GM19193 (cell line): Measurements from ENCODE around the gene EDC3.

Experiments
- POLR2A ChIP-seq: IDR thresholded peaks from 4 replicates; pipeline ENCODE4 v1.6.1; 2011; ENCODE audit not compliant: insufficient read depth, insufficient read length; ENCODE audit errors: extremely low read depth

EDC3 gene

GRCh38 chr15:74722591-74722990 lies 26.8 kb upstream of the EDC3 start:
- TF ChIP-seq POLR2A: no peak

DNA sequence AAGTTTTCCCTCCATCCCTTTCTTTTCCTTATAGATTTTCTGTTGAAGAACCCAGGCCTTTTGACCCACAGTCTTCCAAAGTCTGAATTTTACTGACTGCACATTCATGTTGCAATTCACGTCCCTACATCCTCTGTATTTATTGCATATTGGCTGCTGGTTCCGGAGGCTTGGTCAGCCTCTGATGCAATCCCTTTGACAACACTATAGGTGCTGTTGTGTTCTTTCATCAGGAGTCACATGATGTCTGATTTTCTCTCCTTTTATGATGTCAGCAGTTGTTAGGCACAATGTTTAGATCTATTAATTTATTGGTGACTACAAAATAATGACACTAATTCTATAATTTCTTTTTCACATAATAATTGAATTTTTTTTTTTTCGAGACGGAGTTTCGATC lies 20.8 kb upstream of the EDC3 start:
- TF ChIP-seq POLR2A: no peak

GRCh38 chr15:74712311-74712710 lies 16.5 kb upstream of the EDC3 start:
- no peak for TF ChIP-seq POLR2A

GRCh38 chr15:74710319-74711094 lies 14.7 kb upstream of the EDC3 start:
- TF ChIP-seq POLR2A: no peak

- no peak for TF ChIP-seq POLR2A
Measured at GRCh38 chr15:74709892-74710291, 14.1 kb upstream of the EDC3 start.

DNA sequence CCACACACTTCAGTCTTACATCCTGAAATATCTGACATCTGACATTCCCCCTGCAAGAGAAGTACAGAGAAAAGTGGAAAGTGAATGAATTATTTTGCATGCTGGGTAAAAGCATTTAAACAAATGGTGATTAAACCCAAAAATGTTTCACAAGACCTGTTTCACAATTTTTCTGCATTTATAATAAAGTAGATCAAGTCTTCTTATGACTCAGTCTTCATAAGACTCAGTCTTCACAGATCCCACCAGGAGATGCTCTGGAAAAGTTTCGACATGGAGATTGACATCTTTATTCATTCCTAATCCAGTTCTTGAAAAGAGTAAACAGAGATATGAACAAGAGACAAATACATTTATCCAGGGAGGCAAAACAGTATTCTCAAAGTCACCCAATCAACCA lies 13.2 kb upstream of the EDC3 start:
- TF ChIP-seq POLR2A: no peak

GRCh38 chr15:74696808-74697207 lies 984 bp upstream of the EDC3 start:
- no peak for TF ChIP-seq POLR2A

DNA sequence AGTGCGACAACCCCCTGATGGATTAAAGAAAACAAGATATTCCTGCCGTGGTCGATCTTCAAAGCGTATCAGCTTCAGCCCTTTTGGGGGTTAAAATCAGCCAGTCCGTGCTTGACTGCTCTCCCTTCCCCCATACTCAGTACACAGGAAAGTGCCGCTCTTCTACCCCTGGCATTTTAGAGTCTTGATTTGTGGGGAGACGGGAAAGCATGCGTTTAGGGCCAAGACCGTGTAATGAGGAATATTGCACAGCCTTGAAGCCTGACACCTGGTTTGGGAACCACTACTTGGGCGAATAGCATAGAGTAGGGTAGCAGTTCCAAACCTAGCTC lies 540 bp upstream of the EDC3 start:
- TF ChIP-seq POLR2A: no peak

DNA sequence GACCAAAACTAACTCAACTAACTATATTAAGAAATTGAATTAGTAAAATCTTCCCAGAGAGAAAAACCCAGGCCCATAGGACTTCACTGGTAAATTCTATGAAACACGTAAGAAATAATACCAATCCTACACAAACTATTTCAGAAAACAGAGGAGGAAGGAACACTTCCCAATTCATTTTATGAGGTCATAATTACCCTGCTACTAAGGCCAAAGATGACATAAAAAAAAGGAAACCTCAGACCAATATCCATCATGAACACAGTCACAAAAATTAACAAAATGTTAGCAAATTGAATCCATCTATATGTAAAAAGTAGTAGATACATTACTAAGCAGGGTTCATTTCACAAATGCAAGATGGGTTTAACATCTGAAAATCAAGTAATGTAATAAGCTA lies 3.5 kb downstream of the EDC3 start:
- no peak for TF ChIP-seq POLR2A

GRCh38 chr15:74683758-74684157 lies 12.1 kb downstream of the EDC3 start:
- no peak for TF ChIP-seq POLR2A

DNA sequence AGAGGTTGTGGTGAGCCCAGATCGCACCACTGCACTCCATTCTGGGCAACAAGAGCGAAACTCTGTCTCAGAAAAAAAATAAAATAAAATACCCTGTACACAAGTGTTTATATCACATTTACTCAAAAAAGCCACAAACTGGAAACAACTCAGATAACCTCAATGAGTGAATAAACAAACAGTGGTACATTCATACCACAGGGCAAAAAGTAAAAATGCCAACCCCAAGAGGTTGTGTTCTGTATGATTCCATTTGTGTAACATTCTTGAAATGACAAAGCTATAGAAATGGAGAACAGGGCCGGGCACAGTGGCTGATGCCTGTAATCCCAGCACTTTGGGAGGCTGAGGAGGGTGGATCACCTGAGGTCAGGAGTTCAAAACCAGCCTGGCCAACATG lies 12.9 kb downstream of the EDC3 start:
- no peak for TF ChIP-seq POLR2A

DNA sequence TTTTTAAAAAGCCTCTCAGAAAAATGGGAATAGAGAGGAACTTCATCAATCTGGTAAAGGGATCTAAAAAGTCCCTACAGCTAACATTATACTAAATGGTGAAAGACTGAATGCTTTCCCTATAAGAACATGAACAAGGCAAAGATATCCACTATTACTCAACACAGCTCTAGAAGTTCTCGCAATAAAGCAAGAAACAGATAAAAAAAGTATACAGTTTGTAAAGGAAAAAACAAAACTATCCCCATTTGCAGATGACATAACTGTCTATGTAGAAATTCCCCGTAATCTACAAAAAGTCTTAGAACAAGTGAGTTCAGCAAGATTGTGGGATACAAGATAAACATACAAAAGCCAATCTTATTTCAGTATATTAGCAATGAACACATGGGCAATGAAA lies 15.4 kb downstream of the EDC3 start:
- no peak for TF ChIP-seq POLR2A

- no peak for TF ChIP-seq POLR2A
Measured at GRCh38 chr15:74676801-74677200, 19.0 kb downstream of the EDC3 start.

- TF ChIP-seq POLR2A: no peak
Measured at GRCh38 chr15:74674161-74674560, 21.7 kb downstream of the EDC3 start.

GRCh38 chr15:74669627-74670026 lies 26.2 kb downstream of the EDC3 start:
- TF ChIP-seq POLR2A: no peak

DNA sequence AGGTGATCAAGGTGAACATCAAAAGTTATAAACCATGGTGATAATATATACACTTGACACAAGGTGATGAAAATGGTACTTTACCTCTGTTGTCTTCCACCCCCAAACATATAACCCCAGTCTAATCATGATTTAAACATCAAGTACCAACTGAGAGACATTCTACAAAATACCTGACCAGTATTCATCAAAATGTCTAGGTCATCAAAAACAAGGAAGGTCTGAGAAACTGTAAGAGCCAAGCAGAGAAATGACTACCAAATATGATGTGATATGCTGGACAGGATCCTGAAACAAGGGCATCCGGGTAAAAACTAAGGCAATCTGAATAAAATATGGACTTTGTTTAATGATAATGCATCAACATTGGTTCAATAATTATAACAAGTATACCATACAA lies 27.8 kb downstream of the EDC3 start:
- TF ChIP-seq POLR2A: no peak

DNA sequence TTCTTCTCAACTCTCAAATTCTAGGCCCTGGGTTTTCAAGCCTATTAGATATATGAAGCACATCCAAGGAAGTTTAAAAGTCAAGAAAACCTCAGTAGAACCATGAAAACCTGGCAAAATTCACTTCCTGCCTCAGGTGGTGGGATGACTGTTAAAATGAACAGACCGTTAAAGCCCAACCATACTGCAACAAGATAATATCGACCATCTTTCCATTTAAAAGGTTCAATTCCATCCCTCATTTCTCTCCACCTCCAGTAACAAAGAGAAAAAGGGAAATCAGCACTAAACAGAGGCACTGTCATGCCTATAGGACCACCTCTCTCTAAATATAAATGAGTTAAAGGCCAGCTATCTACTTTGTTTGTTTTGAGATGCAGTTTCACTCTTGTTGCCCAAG lies 31.2 kb downstream of the EDC3 start:
- no peak for TF ChIP-seq POLR2A
